GM18858 (cell line): ENCODE results near the gene E2F4.
A peak's percentile ranks its signal among the peaks of the same experiment; 100 is the strongest.

Source experiments
- ATAC-seq: cut with Tn5 transposase; IDR thresholded peaks from one replicate; pipeline ENCODE4 v1.9.1; 2021; ENCODE audit not compliant: unreplicated experiment

The E2F4 gene

GRCh38 chr16:67247192-67248072, 55.5 kb downstream of the E2F4 start, which contains the start of gene FHOD1:
Gene FHOD1, minus strand, starts transcription at chr16:67247481. Its CDS starts 71 bp downstream, at chr16:67247410.
- ATAC-seq = peak; percentile 33

- no peak for ATAC-seq
Observed at GRCh38 chr16:67248073-67248400, 56.1 kb downstream of the E2F4 start.
